Measurements from ENCODE around the gene RECQL. TPM values are rescaled to one million over a fixed set of nuclear protein-coding genes. Genes with fewer than 3 reads are reported as not detected.
"Not testable (repeated sequence)": the region's sequence is repeated elsewhere in the genome, so short reads cannot be mapped to it uniquely, and the experiment has no call there.

Gene RECQL
- total RNA-seq, 1 experiment from 2014 or later = 32.1 TPM

DNA sequence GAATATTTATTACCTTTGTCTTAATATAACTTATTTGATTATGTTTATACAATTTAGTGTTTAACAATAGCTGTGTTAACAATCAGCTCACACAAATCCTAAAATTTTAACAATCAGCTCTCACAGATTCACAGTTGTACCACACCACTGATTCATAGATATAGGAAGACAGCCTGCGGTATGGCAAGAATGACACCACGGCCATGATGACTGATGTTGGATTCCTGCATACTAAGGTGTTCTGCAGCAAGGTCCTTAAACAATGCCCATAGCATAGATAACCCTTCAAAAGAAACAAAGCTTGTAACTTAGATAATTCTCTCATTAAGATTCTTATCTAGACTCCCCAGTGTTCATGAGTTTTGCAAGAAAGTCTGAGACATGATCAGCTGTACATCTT is 67.9 kb downstream of the RECQL start:
- TF ChIP-seq, protein P1, sequence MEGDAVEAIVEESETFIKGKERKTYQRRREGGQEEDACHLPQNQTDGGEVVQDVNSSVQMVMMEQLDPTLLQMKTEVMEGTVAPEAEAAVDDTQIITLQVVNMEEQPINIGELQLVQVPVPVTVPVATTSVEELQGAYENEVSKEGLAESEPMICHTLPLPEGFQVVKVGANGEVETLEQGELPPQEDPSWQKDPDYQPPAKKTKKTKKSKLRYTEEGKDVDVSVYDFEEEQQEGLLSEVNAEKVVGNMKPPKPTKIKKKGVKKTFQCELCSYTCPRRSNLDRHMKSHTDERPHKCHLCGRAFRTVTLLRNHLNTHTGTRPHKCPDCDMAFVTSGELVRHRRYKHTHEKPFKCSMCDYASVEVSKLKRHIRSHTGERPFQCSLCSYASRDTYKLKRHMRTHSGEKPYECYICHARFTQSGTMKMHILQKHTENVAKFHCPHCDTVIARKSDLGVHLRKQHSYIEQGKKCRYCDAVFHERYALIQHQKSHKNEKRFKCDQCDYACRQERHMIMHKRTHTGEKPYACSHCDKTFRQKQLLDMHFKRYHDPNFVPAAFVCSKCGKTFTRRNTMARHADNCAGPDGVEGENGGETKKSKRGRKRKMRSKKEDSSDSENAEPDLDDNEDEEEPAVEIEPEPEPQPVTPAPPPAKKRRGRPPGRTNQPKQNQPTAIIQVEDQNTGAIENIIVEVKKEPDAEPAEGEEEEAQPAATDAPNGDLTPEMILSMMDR (IDR thresholded peaks at IDR 0.05; ENCODE audit: unreplicated experiment) = no peak
- intact Hi-C loops (cut with micrococcal nuclease; ENCODE audit: unreplicated experiment) = loop anchor here (10.0 kb wide), 1 partner anchor 211 kb away; no protein-coding TSS in a partner anchor
- no peak overlapping the region for H3K27ac Mint-ChIP-seq (ENCODE audit: unreplicated experiment)
- BruUV-seq (replicated peaks) = no TSS peak
- DNase-seq = no peak
- CTCF ChIA-PET = no interaction called here
- no peaks in the 10 kb centered on the region for H3K9me3 Mint-ChIP-seq (ENCODE audit: low read depth, unreplicated experiment)
- H3K27me3 Mint-ChIP-seq (ENCODE audit: unreplicated experiment) = no peaks in the 10 kb centered on the region
- H3K4me1 Mint-ChIP-seq (ENCODE audit: low read depth, unreplicated experiment) = peaks cover 30% of the 10 kb centered on the region
- no peak overlapping the region for H3K4me3 Mint-ChIP-seq (ENCODE audit: low read depth, unreplicated experiment)
- H3K36me3 Mint-ChIP-seq (ENCODE audit: insufficient read depth, unreplicated experiment) = peaks cover 20% of the 10 kb centered on the region

GRCh38 chr12:21429994-21430393 is 71.4 kb downstream of the RECQL start:
- no peak for DNase-seq
- CTCF ChIA-PET = no interaction called here
- Mint-ChIP-seq H3K4me1 (ENCODE audit: low read depth, unreplicated experiment) (peaks cover 11% of the 10 kb centered on the region), H3K27ac (ENCODE audit: unreplicated experiment) (no peak overlapping the region), H3K9me3 (ENCODE audit: low read depth, unreplicated experiment) (no peaks in the 10 kb centered on the region), H3K4me3 (ENCODE audit: low read depth, unreplicated experiment) (no peak overlapping the region), H3K27me3 (ENCODE audit: unreplicated experiment) (no peaks in the 10 kb centered on the region), H3K36me3 (ENCODE audit: insufficient read depth, unreplicated experiment) (no peaks in the 10 kb centered on the region)
- no TSS peak for BruUV-seq (replicated peaks)
- TF ChIP-seq, protein P1 (IDR thresholded peaks at IDR 0.05; ENCODE audit: unreplicated experiment) = no peak
- intact Hi-C loops (cut with micrococcal nuclease; ENCODE audit: unreplicated experiment) = loop anchor here (10.0 kb wide), 1 partner anchor 215 kb away; no protein-coding TSS in a partner anchor

DNA sequence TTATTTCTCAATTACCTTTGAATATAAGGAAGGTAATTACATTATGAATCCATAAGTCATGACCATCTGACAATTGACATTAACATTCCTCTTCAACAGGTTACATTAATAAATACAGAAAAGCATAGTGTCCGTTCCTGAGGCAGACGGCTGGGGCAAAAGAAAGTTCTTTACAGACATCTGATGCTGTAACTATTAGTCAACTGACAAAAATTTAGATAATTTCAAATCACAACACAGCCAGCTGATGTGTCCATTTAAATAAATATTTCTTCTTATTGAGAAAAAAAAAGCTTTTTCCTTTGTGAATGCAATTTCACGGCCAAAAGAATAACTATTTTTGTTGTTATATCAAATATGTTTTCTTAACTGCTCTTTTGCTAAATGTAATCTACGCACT is 73.2 kb downstream of the RECQL start:
- DNase-seq = no peak
- no peaks in the 10 kb centered on the region for H3K4me1 Mint-ChIP-seq (ENCODE audit: low read depth, unreplicated experiment)
- TF ChIP-seq, protein P1 (IDR thresholded peaks at IDR 0.05; ENCODE audit: unreplicated experiment) = no peak
- no peaks in the 10 kb centered on the region for H3K27me3 Mint-ChIP-seq (ENCODE audit: unreplicated experiment)
- H3K4me3 Mint-ChIP-seq (ENCODE audit: low read depth, unreplicated experiment) = no peak overlapping the region
- H3K9me3 Mint-ChIP-seq (ENCODE audit: low read depth, unreplicated experiment) = no peaks in the 10 kb centered on the region
- no TSS peak for BruUV-seq (replicated peaks)
- CTCF ChIA-PET = no interaction called here
- intact Hi-C loops (cut with micrococcal nuclease; ENCODE audit: unreplicated experiment) = no loop called here
- H3K36me3 Mint-ChIP-seq (ENCODE audit: insufficient read depth, unreplicated experiment) = no peaks in the 10 kb centered on the region
- H3K27ac Mint-ChIP-seq (ENCODE audit: unreplicated experiment) = no peak overlapping the region

GRCh38 chr12:21419009-21419699 is 82.3 kb downstream of the RECQL start:
- intact Hi-C loops (cut with micrococcal nuclease; ENCODE audit: unreplicated experiment); H3K27ac Mint-ChIP-seq (ENCODE audit: unreplicated experiment); H3K36me3 Mint-ChIP-seq (ENCODE audit: insufficient read depth, unreplicated experiment); BruUV-seq (replicated peaks); H3K4me3 Mint-ChIP-seq (ENCODE audit: low read depth, unreplicated experiment); H3K9me3 Mint-ChIP-seq (ENCODE audit: low read depth, unreplicated experiment); DNase-seq; H3K27me3 Mint-ChIP-seq (ENCODE audit: unreplicated experiment); CTCF ChIA-PET; H3K4me1 Mint-ChIP-seq (ENCODE audit: low read depth, unreplicated experiment): not testable (repeated sequence)

Other genes starting within 250 kb of the RECQL start
- not detected in 2 replicates for gene SLCO1A2, start 166.7 kb downstream of the RECQL start, total RNA-seq (2022)
- not detected in 2 replicates for gene IAPP, start 128.7 kb downstream of the RECQL start, total RNA-seq (2022)
- 18.3 and 19.3 TPM in 2 replicates for gene PYROXD1, start 64.0 kb downstream of the RECQL start, total RNA-seq (2022)
- 30.7 and 37.1 TPM in 2 replicates for gene GOLT1B, start 154 bp upstream of the RECQL start, total RNA-seq (2022)
- 0.20 TPM in 1 of 2 replicates, not detected in the other for gene SPX, start 24.7 kb upstream of the RECQL start, total RNA-seq (2022)
- gene GYS2, start 103.2 kb upstream of the RECQL start, total RNA-seq (2022) = not detected in 2 replicates
- gene LDHB, start 156.2 kb upstream of the RECQL start, total RNA-seq (2022) = 816 and 826 TPM in 2 replicates